WTC11 (cell line): ENCODE results near the gene EXD3. TPM values are rescaled to one million over a fixed set of nuclear protein-coding genes. Genes with fewer than 3 reads are reported as not detected.

Experiments
- ATAC-seq: fragments of 200-7000 bp; cut with Tn5 transposase; 2 replicates; pipeline ENCODE4 v1.10.0; 2021; ENCODE audit warnings: mild to moderate bottlenecking, moderate library complexity
- CTCF ChIA-PET: fragments of 300-600 bp; sonication (Branson Sonifier 250); formaldehyde crosslinking; loops from one replicate; lab custom pipeline; 2021; ENCODE audit warnings: antibody characterized with exemption; lab: Charles Lee
- POLR2A ChIA-PET: fragments of 350-600 bp; sonication (Branson Sonifier 250); formaldehyde crosslinking; loops from one replicate; lab custom pipeline; 2021; ENCODE audit warnings: antibody characterized with exemption; lab: Charles Lee
- DNase-seq: peaks from one replicate; pipeline ENCODE4 v3.0.0; 2021; ENCODE audit warnings: low spot score
- H3K27ac Mint-ChIP-seq: 2 replicates; pipeline ENCODE4 v1.8.0; 2021; ENCODE audit warnings: mixed read lengths
- H3K27me3 Mint-ChIP-seq: 2 replicates; pipeline ENCODE4 v1.8.0; 2021; ENCODE audit warnings: low read depth, mild to moderate bottlenecking, moderate library complexity, mixed read lengths
- H3K36me3 Mint-ChIP-seq: 2 replicates; pipeline ENCODE4 v1.8.0; 2021; ENCODE audit warnings: mixed read lengths
- H3K4me1 Mint-ChIP-seq: 2 replicates; pipeline ENCODE4 v1.8.0; 2022; ENCODE audit warnings: mixed read lengths
- H3K4me3 Mint-ChIP-seq: 2 replicates; pipeline ENCODE4 v1.8.0; 2021; ENCODE audit warnings: mild to moderate bottlenecking, moderate library complexity, mixed read lengths
- H3K9me3 Mint-ChIP-seq: 2 replicates; pipeline ENCODE4 v1.8.0; 2021; ENCODE audit warnings: mixed read lengths
- CTCF ChIP-seq: fragments of 200-600 bp; IDR thresholded peaks from 2 replicates; pipeline ENCODE4 v1.8.0; 2022; ENCODE audit warnings: antibody characterized with exemption
- ELF4 ChIP-seq: sonication (generic); formaldehyde crosslinking; IDR thresholded peaks from 2 replicates; pipeline ENCODE4 v1.8.1; 2022; ENCODE audit warnings: low read depth, mild to moderate bottlenecking, moderate library complexity, missing genetic modification reagents
- ETV6 ChIP-seq: sonication (generic); formaldehyde crosslinking; IDR thresholded peaks from 2 replicates; pipeline ENCODE4 v1.8.1; 2022; ENCODE audit warnings: mild to moderate bottlenecking, missing genetic modification reagents
- GRHL2 ChIP-seq: fragments of 250-450 bp; sonication (Bioruptor Pico); IDR thresholded peaks from 2 replicates; pipeline ENCODE4 v1.8.0; 2022; ENCODE audit warnings: mild to moderate bottlenecking, moderate library complexity; ENCODE audit not compliant: insufficient replicate concordance, severe bottlenecking
- HMGA2 ChIP-seq: fragments of 250-450 bp; sonication (Bioruptor Pico); IDR thresholded peaks from 2 replicates; pipeline ENCODE4 v1.4.0; 2021; ENCODE audit warnings: mild to moderate bottlenecking, moderate library complexity
- HMGXB4 ChIP-seq: sonication (generic); formaldehyde crosslinking; IDR thresholded peaks from 2 replicates; pipeline ENCODE4 v1.8.1; 2023; ENCODE audit warnings: mild to moderate bottlenecking, moderate library complexity, missing genetic modification reagents
- JAZF1 ChIP-seq: fragments of 250-450 bp; sonication (Bioruptor Pico); IDR thresholded peaks from 2 replicates; pipeline ENCODE4 v1.9.0; 2021; ENCODE audit warnings: moderate library complexity, mild to moderate bottlenecking, inconsistent platforms
- MLX ChIP-seq: sonication (generic); formaldehyde crosslinking; IDR thresholded peaks from 2 replicates; pipeline ENCODE4 v1.8.1; 2023; ENCODE audit warnings: mild to moderate bottlenecking, missing genetic modification reagents, moderate library complexity
- NFATC4 ChIP-seq: fragments of 250-450 bp; sonication (Bioruptor Pico); IDR thresholded peaks from 2 replicates; pipeline ENCODE4 v1.9.0; 2021; ENCODE audit warnings: mild to moderate bottlenecking
- NFYB ChIP-seq: sonication (generic); formaldehyde crosslinking; conservative IDR thresholded peaks from 2 replicates; pipeline ENCODE4 v1.8.0; 2022; ENCODE audit warnings: low read depth, missing genetic modification reagents
- PRRX2 ChIP-seq: fragments of 250-450 bp; sonication (Bioruptor Pico); IDR thresholded peaks from 2 replicates; pipeline ENCODE4 v1.8.0; 2021; ENCODE audit warnings: mild to moderate bottlenecking
- SOX15 ChIP-seq: fragments of 250-450 bp; sonication (Bioruptor Pico); IDR thresholded peaks from 2 replicates; pipeline ENCODE4 v1.9.0; 2021; ENCODE audit warnings: mild to moderate bottlenecking
- TEAD4 ChIP-seq: sonication (generic); formaldehyde crosslinking; IDR thresholded peaks from 2 replicates; pipeline ENCODE4 v1.8.0; 2022; ENCODE audit warnings: mild to moderate bottlenecking, missing genetic modification reagents
- TP53 ChIP-seq: sonication (generic); formaldehyde crosslinking; IDR thresholded peaks from 2 replicates; pipeline ENCODE4 v1.8.1; 2023; ENCODE audit warnings: mild to moderate bottlenecking, missing genetic modification reagents
- ZNF219 ChIP-seq: sonication (generic); formaldehyde crosslinking; IDR thresholded peaks from 2 replicates; pipeline ENCODE4 v1.8.0; 2023; ENCODE audit warnings: missing genetic modification reagents, mild to moderate bottlenecking, borderline replicate concordance
- total RNA-seq: library from RNA; stranded (reverse); gene quantifications from 3 replicates; pipeline ENCODE4 v1.2.3, GENCODE V29; 2021
- TF ChIP-seq, protein P1 (sequence below): sonication (generic); formaldehyde crosslinking; IDR thresholded peaks from 2 replicates; pipeline ENCODE4 v1.8.1; 2022; ENCODE audit warnings: mild to moderate bottlenecking, missing genetic modification reagents, moderate library complexity, borderline replicate concordance
- TF ChIP-seq, protein P2 (sequence below): sonication (generic); formaldehyde crosslinking; conservative IDR thresholded peaks from 2 replicates; pipeline ENCODE4 v1.8.1; 2023; ENCODE audit warnings: mild to moderate bottlenecking, low read depth, missing genetic modification reagents, moderate library complexity
- TF ChIP-seq, protein P3 (sequence below): sonication (generic); formaldehyde crosslinking; IDR thresholded peaks from 2 replicates; pipeline ENCODE4 v1.8.1; 2022; ENCODE audit warnings: low read depth, mild to moderate bottlenecking, moderate library complexity, missing genetic modification reagents, borderline replicate concordance
- TF ChIP-seq, protein P4 (sequence below): sonication (generic); formaldehyde crosslinking; IDR thresholded peaks from 2 replicates; pipeline ENCODE4 v1.8.1; 2022; ENCODE audit warnings: mild to moderate bottlenecking, moderate library complexity, missing genetic modification reagents
- TF ChIP-seq, protein P5 (sequence below): sonication (generic); formaldehyde crosslinking; IDR thresholded peaks from 2 replicates; pipeline ENCODE4 v1.8.0; 2023; ENCODE audit warnings: mild to moderate bottlenecking, missing genetic modification reagents
- TF ChIP-seq, protein P6 (sequence below): sonication (generic); formaldehyde crosslinking; conservative IDR thresholded peaks from 2 replicates; pipeline ENCODE4 v1.8.1; 2022; ENCODE audit warnings: mild to moderate bottlenecking, missing genetic modification reagents

EXD3 gene
- total RNA-seq, 1 experiment from 2014 or later, result 21.2 TPM

DNA sequence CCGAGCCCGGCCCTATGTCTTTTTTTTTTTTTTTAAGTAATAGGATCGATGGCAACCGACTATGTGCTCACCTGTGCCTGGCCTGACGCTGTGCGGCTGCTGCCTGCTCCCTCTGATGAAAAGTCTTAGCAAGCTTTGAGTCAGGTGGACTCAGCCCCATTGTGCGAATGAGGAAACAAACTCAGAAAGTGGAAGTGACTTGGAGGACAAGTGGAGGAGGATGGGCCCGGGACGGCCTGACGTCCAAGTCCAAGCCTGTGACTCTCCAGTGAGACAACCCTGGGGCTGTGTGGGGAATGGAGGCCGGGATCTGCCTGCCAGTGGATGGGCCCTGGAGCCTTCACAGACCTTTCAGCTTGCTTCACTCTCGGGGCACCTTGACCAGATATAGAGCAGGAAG lies 57.9 kb downstream of the EXD3 start:
- H3K4me3 Mint-ChIP-seq, result no peak overlapping the region
- ChIA-PET POLR2A (no interaction called here), CTCF (no interaction called here)
- ATAC-seq (no peak), DNase-seq (peak; percentile 2)
- H3K4me1 Mint-ChIP-seq, result no peaks in the 10 kb centered on the region
- H3K27ac Mint-ChIP-seq, result no peak overlapping the region
- H3K9me3 Mint-ChIP-seq, result peaks cover 27% of the 10 kb centered on the region
- TF ChIP-seq TP53 (CRISPR knock-in tag), result no peak
- TF ChIP-seq, protein P1, sequence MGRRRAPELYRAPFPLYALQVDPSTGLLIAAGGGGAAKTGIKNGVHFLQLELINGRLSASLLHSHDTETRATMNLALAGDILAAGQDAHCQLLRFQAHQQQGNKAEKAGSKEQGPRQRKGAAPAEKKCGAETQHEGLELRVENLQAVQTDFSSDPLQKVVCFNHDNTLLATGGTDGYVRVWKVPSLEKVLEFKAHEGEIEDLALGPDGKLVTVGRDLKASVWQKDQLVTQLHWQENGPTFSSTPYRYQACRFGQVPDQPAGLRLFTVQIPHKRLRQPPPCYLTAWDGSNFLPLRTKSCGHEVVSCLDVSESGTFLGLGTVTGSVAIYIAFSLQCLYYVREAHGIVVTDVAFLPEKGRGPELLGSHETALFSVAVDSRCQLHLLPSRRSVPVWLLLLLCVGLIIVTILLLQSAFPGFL (CRISPR knock-in tag), result no peak
- TF ChIP-seq NFATC4 (CRISPR knock-in tag), result no peak
- TF ChIP-seq, protein P2, sequence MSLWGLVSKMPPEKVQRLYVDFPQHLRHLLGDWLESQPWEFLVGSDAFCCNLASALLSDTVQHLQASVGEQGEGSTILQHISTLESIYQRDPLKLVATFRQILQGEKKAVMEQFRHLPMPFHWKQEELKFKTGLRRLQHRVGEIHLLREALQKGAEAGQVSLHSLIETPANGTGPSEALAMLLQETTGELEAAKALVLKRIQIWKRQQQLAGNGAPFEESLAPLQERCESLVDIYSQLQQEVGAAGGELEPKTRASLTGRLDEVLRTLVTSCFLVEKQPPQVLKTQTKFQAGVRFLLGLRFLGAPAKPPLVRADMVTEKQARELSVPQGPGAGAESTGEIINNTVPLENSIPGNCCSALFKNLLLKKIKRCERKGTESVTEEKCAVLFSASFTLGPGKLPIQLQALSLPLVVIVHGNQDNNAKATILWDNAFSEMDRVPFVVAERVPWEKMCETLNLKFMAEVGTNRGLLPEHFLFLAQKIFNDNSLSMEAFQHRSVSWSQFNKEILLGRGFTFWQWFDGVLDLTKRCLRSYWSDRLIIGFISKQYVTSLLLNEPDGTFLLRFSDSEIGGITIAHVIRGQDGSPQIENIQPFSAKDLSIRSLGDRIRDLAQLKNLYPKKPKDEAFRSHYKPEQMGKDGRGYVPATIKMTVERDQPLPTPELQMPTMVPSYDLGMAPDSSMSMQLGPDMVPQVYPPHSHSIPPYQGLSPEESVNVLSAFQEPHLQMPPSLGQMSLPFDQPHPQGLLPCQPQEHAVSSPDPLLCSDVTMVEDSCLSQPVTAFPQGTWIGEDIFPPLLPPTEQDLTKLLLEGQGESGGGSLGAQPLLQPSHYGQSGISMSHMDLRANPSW (CRISPR knock-in tag), result no peak
- TF ChIP-seq ELF4, result no peak
- TF ChIP-seq, protein P3, sequence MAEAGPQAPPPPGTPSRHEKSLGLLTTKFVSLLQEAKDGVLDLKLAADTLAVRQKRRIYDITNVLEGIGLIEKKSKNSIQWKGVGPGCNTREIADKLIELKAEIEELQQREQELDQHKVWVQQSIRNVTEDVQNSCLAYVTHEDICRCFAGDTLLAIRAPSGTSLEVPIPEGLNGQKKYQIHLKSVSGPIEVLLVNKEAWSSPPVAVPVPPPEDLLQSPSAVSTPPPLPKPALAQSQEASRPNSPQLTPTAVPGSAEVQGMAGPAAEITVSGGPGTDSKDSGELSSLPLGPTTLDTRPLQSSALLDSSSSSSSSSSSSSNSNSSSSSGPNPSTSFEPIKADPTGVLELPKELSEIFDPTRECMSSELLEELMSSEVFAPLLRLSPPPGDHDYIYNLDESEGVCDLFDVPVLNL (CRISPR knock-in tag), result no peak
- no peak for TF ChIP-seq HMGXB4
- TF ChIP-seq TEAD4 (CRISPR knock-in tag), result no peak
- TF ChIP-seq PRRX2 (CRISPR knock-in tag), result no peak
- TF ChIP-seq JAZF1, result no peak
- TF ChIP-seq ZNF219 (CRISPR knock-in tag), result no peak
- TF ChIP-seq, protein P4, sequence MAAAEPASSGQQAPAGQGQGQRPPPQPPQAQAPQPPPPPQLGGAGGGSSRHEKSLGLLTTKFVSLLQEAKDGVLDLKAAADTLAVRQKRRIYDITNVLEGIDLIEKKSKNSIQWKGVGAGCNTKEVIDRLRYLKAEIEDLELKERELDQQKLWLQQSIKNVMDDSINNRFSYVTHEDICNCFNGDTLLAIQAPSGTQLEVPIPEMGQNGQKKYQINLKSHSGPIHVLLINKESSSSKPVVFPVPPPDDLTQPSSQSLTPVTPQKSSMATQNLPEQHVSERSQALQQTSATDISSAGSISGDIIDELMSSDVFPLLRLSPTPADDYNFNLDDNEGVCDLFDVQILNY (CRISPR knock-in tag), result no peak
- TF ChIP-seq SOX15 (CRISPR knock-in tag), result no peak
- no peak for TF ChIP-seq NFYB (CRISPR knock-in tag)
- TF ChIP-seq, protein P5, sequence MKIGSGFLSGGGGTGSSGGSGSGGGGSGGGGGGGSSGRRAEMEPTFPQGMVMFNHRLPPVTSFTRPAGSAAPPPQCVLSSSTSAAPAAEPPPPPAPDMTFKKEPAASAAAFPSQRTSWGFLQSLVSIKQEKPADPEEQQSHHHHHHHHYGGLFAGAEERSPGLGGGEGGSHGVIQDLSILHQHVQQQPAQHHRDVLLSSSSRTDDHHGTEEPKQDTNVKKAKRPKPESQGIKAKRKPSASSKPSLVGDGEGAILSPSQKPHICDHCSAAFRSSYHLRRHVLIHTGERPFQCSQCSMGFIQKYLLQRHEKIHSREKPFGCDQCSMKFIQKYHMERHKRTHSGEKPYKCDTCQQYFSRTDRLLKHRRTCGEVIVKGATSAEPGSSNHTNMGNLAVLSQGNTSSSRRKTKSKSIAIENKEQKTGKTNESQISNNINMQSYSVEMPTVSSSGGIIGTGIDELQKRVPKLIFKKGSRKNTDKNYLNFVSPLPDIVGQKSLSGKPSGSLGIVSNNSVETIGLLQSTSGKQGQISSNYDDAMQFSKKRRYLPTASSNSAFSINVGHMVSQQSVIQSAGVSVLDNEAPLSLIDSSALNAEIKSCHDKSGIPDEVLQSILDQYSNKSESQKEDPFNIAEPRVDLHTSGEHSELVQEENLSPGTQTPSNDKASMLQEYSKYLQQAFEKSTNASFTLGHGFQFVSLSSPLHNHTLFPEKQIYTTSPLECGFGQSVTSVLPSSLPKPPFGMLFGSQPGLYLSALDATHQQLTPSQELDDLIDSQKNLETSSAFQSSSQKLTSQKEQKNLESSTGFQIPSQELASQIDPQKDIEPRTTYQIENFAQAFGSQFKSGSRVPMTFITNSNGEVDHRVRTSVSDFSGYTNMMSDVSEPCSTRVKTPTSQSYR (CRISPR knock-in tag), result no peak
- TF ChIP-seq ETV6, result no peak
- H3K27me3 Mint-ChIP-seq, result peaks cover 7% of the 10 kb centered on the region; the same call in 1 of the 2 replicates
- peaks cover 15% of the 10 kb centered on the region for H3K36me3 Mint-ChIP-seq

DNA sequence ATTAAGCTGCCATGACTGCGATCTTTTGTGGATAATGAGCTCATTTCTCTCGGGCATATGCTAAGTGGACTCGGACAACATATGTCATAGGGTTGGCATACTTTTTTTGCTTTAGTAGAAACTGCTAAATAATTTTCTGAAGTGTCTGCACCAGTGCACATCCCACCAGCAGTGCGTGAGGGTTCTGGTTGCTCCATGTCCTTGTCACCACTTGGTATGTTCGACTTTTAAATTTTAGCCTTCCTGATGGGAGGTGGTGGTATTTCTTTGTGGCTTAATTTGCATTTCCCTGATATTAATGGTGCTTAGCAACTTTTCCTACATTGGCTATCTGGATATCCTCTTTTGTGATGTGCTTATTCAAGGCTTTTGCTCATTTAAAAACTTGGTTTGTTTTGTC lies 63.1 kb downstream of the EXD3 start:
- Mint-ChIP-seq H3K36me3 (peaks cover 26% of the 10 kb centered on the region), H3K9me3 (peaks cover 34% of the 10 kb centered on the region), H3K27ac (no peak overlapping the region), H3K27me3 (peaks cover 20% of the 10 kb centered on the region), H3K4me1 (no peaks in the 10 kb centered on the region), H3K4me3 (no peak overlapping the region)
- CTCF ChIA-PET, result no interaction called here
- DNase-seq (no peak), ATAC-seq (no peak)
- POLR2A ChIA-PET, result no interaction called here
- TF ChIP-seq MLX (CRISPR knock-in tag), result no peak
- TF ChIP-seq, protein P6, sequence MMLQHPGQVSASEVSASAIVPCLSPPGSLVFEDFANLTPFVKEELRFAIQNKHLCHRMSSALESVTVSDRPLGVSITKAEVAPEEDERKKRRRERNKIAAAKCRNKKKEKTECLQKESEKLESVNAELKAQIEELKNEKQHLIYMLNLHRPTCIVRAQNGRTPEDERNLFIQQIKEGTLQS (CRISPR knock-in tag), result no peak
- no peak for TF ChIP-seq GRHL2
- TF ChIP-seq CTCF, result no peak
- no peak for TF ChIP-seq HMGA2 (CRISPR knock-in tag)
